Osteoblast (primary cell): ENCODE data around the gene TESMIN. TPM values are rescaled to one million over a fixed set of nuclear protein-coding genes. Genes with fewer than 3 reads are reported as not detected.

ENCODE experiments used
- DNase-seq: peaks from one replicate; pipeline ENCODE4 v3.0.0; 2011; ENCODE audit warnings: low spot score, mixed read lengths; ENCODE audit not compliant: insufficient read length; ENCODE audit errors: missing footprints
- H2AFZ ChIP-seq: 2 replicates; pipeline ENCODE4 v1.6.0; 2011; ENCODE audit warnings: mild to moderate bottlenecking, low read length
- H3K27ac ChIP-seq: 2 replicates; pipeline ENCODE4 v1.5.1; 2011; ENCODE audit warnings: mild to moderate bottlenecking, low read depth, low read length, moderate library complexity
- H3K27me3 ChIP-seq: 2 replicates; pipeline ENCODE4 v1.6.0; 2012; ENCODE audit warnings: mild to moderate bottlenecking, control low read depth, inconsistent platforms, low read length, moderate library complexity; ENCODE audit not compliant: insufficient read depth
- H3K36me3 ChIP-seq: 2 replicates; pipeline ENCODE4 v1.5.1; 2011; ENCODE audit warnings: mild to moderate bottlenecking, low read length, control low read depth, moderate library complexity; ENCODE audit not compliant: insufficient read depth
- H3K4me1 ChIP-seq: 2 replicates; pipeline ENCODE4 v1.5.1; 2011; ENCODE audit warnings: mild to moderate bottlenecking, low read length, control low read depth, moderate library complexity; ENCODE audit not compliant: insufficient read depth
- H3K4me2 ChIP-seq: 2 replicates; pipeline ENCODE4 v1.6.0; 2011; ENCODE audit warnings: mild to moderate bottlenecking, low read length; ENCODE audit not compliant: insufficient read depth
- H3K4me3 ChIP-seq: fragments of 200-600 bp; sonication (generic); 3 replicates; pipeline ENCODE4 v1.5.1; 2012; ENCODE audit warnings: mild to moderate bottlenecking, low read length, inconsistent platforms; ENCODE audit not compliant: insufficient read depth
- H3K79me2 ChIP-seq: 2 replicates; pipeline ENCODE4 v1.6.0; 2012; ENCODE audit warnings: mild to moderate bottlenecking, low read length, control low read depth, inconsistent platforms; ENCODE audit not compliant: insufficient read depth
- H3K9me3 ChIP-seq: 2 replicates; pipeline ENCODE4 v1.5.1; 2011; ENCODE audit warnings: low read depth, low read length, control low read depth
- H4K20me1 ChIP-seq: 2 replicates; pipeline ENCODE4 v1.6.0; 2012; ENCODE audit warnings: mild to moderate bottlenecking, low read length, control low read depth; ENCODE audit not compliant: insufficient read depth
- CTCF ChIP-seq: IDR thresholded peaks from 2 replicates; pipeline ENCODE4 v1.5.1; 2011; ENCODE audit warnings: mild to moderate bottlenecking, low read depth, low read length, moderate library complexity; ENCODE audit errors: extremely low read depth
- total RNA-seq: library from RNA; depleted of rRNA; stranded (reverse); fragments of >200 nt; gene quantifications from 2 replicates; pipeline ENCODE4 v1.2.3, GENCODE V29; 2012

TESMIN gene
- total RNA-seq, 1 donor: not detected

GRCh38 chr11:68773521-68774193 is 22.3 kb upstream of the TESMIN start:
- Histone ChIP-seq H3K36me3 (peaks cover 70% of the 10 kb centered on the region), H4K20me1 (no peaks in the 10 kb centered on the region), H3K4me2 (no peak overlapping the region), H2AFZ (no peak overlapping the region), H3K79me2 (no peaks in the 10 kb centered on the region), H3K9me3 (no peaks in the 10 kb centered on the region), H3K4me1 (no peaks in the 10 kb centered on the region), H3K27ac (no peak overlapping the region), H3K4me3 (no peak overlapping the region), H3K27me3 (no peaks in the 10 kb centered on the region)
- TF ChIP-seq CTCF: no peak
- DNase-seq: peak; percentile 18

- Histone ChIP-seq H4K20me1 (no peaks in the 10 kb centered on the region), H3K27ac (no peak overlapping the region), H3K36me3 (peaks cover 68% of the 10 kb centered on the region), H3K4me2 (no peak overlapping the region), H3K9me3 (no peaks in the 10 kb centered on the region), H3K27me3 (no peaks in the 10 kb centered on the region), H3K4me1 (no peaks in the 10 kb centered on the region), H2AFZ (no peak overlapping the region), H3K4me3 (no peak overlapping the region), H3K79me2 (no peaks in the 10 kb centered on the region)
- DNase-seq: peak; percentile 44
- TF ChIP-seq CTCF: no peak
Observed at GRCh38 chr11:68772936-68773335, 21.6 kb upstream of the TESMIN start.

GRCh38 chr11:68770781-68771180 is 19.5 kb upstream of the TESMIN start:
- TF ChIP-seq CTCF: no peak
- H3K4me1 ChIP-seq: no peaks in the 10 kb centered on the region
- H3K79me2 ChIP-seq: no peaks in the 10 kb centered on the region
- no peak overlapping the region for H3K27ac ChIP-seq
- H4K20me1 ChIP-seq: no peaks in the 10 kb centered on the region
- H3K4me3 ChIP-seq: no peak overlapping the region
- no peak overlapping the region for H2AFZ ChIP-seq
- H3K36me3 ChIP-seq: peaks cover 58% of the 10 kb centered on the region
- H3K4me2 ChIP-seq: no peak overlapping the region
- H3K27me3 ChIP-seq: no peaks in the 10 kb centered on the region
- H3K9me3 ChIP-seq: no peaks in the 10 kb centered on the region
- DNase-seq: no peak

GRCh38 chr11:68767672-68768071 is 16.4 kb upstream of the TESMIN start:
- TF ChIP-seq CTCF: no peak

More at GRCh38 chr11:68767672-68768071, 16.4 kb upstream of the TESMIN start:
- no peak for DNase-seq
- Histone ChIP-seq H3K36me3 (peaks cover 40% of the 10 kb centered on the region), H3K27ac (no peak overlapping the region), H3K27me3 (no peaks in the 10 kb centered on the region), H3K4me1 (no peaks in the 10 kb centered on the region), H2AFZ (no peak overlapping the region), H4K20me1 (no peaks in the 10 kb centered on the region), H3K79me2 (no peaks in the 10 kb centered on the region), H3K4me3 (no peak overlapping the region), H3K4me2 (no peak overlapping the region), H3K9me3 (no peaks in the 10 kb centered on the region)
